CD4-positive, alpha-beta T cell (primary cell): ENCODE results near the gene RASGRF2. TPM values are rescaled to one million over a fixed set of nuclear protein-coding genes. Genes with fewer than 3 reads are reported as not detected.
"Not testable (repeated sequence)": the region's sequence is repeated elsewhere in the genome, so short reads cannot be mapped to it uniquely, and the experiment has no call there.

Experiments used
- ATAC-seq: fragments of 200-7000 bp; cut with Tn5 transposase; one replicate; pipeline ENCODE4 v1.10.0; 2022; ENCODE audit warnings: mild to moderate bottlenecking; ENCODE audit not compliant: poor library complexity
- CTCF ChIA-PET: fragments of 350-600 bp; sonication (Branson Sonifier 250); formaldehyde crosslinking; loops from one replicate; lab custom pipeline; 2021; ENCODE audit warnings: antibody characterized with exemption, inconsistent platforms; lab: Charles Lee
- POLR2A ChIA-PET: fragments of 350-600 bp; sonication (Branson Sonifier 250); formaldehyde crosslinking; loops from one replicate; lab custom pipeline; 2021; ENCODE audit warnings: antibody characterized with exemption, inconsistent platforms; lab: Charles Lee
- DNase-seq, 14 experiments: peaks; one replicate each; pipeline ENCODE4 v3.0.0-alpha.2; 2013 to 2020; ENCODE audit warnings: mixed read lengths in 2 of 14
- H3K27ac ChIP-seq, 2 donors: one replicate each; pipeline versions ENCODE4 v1.5.1 to v1.7.0; 2013; ENCODE audit warnings: low read length in 2 of 2, low read depth in 1 of 2, mild to moderate bottlenecking in 1 of 2
- H3K27me3 ChIP-seq, 2 experiments: 1 replicate in 1 of 2; 2 replicates in 1 of 2; pipeline versions ENCODE4 v1.6.1 to v1.7.0; 2013; ENCODE audit warnings: low read length in 2 of 2, control low read depth in 1 of 2, mild to moderate bottlenecking in 1 of 2, moderate library complexity in 1 of 2; ENCODE audit not compliant: insufficient read depth in 2 of 2, control insufficient read depth in 1 of 2
- H3K36me3 ChIP-seq: one replicate; pipeline ENCODE4 v1.6.1; 2013; ENCODE audit warnings: low read length, control low read depth; ENCODE audit not compliant: insufficient read depth
- H3K4me1 ChIP-seq: one replicate; pipeline ENCODE4 v1.6.1; 2013; ENCODE audit warnings: low read length, control low read depth; ENCODE audit not compliant: insufficient read depth
- H3K4me3 ChIP-seq: one replicate; pipeline ENCODE4 v1.5.1; 2013; ENCODE audit warnings: mild to moderate bottlenecking, low read length, moderate library complexity
- H3K9me3 ChIP-seq, 2 experiments: 1 replicate in 1 of 2; 2 replicates in 1 of 2; pipeline versions ENCODE4 v1.6.1 to v1.7.0; 2013; ENCODE audit warnings: low read length in 2 of 2, mild to moderate bottlenecking in 2 of 2, control low read depth in 1 of 2, moderate library complexity in 1 of 2; ENCODE audit not compliant: control insufficient read depth in 1 of 2, insufficient read depth in 1 of 2
- H3K27ac Mint-ChIP-seq: one replicate; pipeline ENCODE4 v1.8.0; 2020; ENCODE audit warnings: mixed read lengths
- H3K27me3 Mint-ChIP-seq: one replicate; pipeline ENCODE4 v1.8.0; 2021; ENCODE audit warnings: mixed read lengths
- H3K36me3 Mint-ChIP-seq: one replicate; pipeline ENCODE4 v1.8.0; 2021; ENCODE audit warnings: low read depth, mixed read lengths
- H3K4me1 Mint-ChIP-seq: one replicate; pipeline ENCODE4 v1.8.0; 2021; ENCODE audit warnings: low read depth, mixed read lengths
- H3K4me3 Mint-ChIP-seq: one replicate; pipeline ENCODE4 v1.8.0; 2020; ENCODE audit warnings: mild to moderate bottlenecking, mixed read lengths
- H3K9me3 Mint-ChIP-seq: one replicate; pipeline ENCODE4 v1.8.0; 2020; ENCODE audit warnings: mixed read lengths
- CTCF ChIP-seq: fragments of 200-600 bp; IDR thresholded peaks from one replicate; pipeline ENCODE4 v1.8.0; 2022; ENCODE audit warnings: antibody characterized with exemption, mild to moderate bottlenecking
- intact Hi-C, 2 experiments: fragments of 100-400 bp; cut with DNase I in 1 of 2; cut with micrococcal nuclease in 1 of 2; formaldehyde crosslinking; loops; one replicate each; pipeline versions ENCODE4 v1.15.1 to v1.9.0; 2023 to 2025; cut with DNase I, micrococcal nuclease
- total RNA-seq, 174 experiments: library from RNA in 2 of 174; stranded (reverse) in 2 of 174; gene quantifications; one replicate each; pipeline ENCODE4 v1.2.3 and lab custom pipeline; 2021 to 2026

RASGRF2 gene
- total RNA-seq, 2 experiments from 2014 or later = 21.9 to 24.9 TPM

DNA sequence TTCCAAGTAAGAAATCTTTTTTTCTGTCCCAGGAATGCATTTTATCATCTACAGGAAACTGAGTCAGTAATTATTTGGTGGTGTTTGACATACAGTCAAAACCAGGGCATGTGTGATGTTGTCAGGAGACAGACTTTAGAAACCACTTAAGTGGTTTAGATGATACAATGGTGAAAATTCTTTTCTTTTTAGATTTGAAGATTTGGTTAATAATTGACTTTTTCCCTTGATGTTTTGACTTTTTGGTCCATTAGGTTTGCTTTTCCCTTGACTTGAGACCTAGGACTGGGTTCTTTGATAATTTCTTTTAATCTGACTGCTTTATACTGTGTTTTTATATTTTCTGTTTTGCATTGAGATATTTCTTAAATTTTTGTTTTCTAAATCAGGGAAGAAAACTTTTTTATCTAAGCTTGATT lies 85.2 kb downstream of the RASGRF2 start:
- intact Hi-C loops = no loop called here
- Histone ChIP-seq H3K4me1 (no peaks in the 10 kb centered on the region), H3K36me3 (peaks cover 8% of the 10 kb centered on the region), H3K4me3 (no peak overlapping the region), H3K27ac (no peak overlapping the region), H3K27me3 (no peaks in the 10 kb centered on the region), H3K9me3 (no peaks in the 10 kb centered on the region)
- ChIA-PET POLR2A (no interaction called here), CTCF (no interaction called here)
- Mint-ChIP-seq H3K36me3 (peaks cover 70% of the 10 kb centered on the region), H3K9me3 (no peaks in the 10 kb centered on the region), H3K4me1 (peaks cover 83% of the 10 kb centered on the region), H3K27ac (no peak overlapping the region), H3K4me3 (no peak overlapping the region), H3K27me3 (no peaks in the 10 kb centered on the region)
- no peak for TF ChIP-seq CTCF
- DNase-seq (no peak), ATAC-seq (no peak)

GRCh38 chr5:81046041-81046440 lies 85.9 kb downstream of the RASGRF2 start:
- ChIA-PET POLR2A (no interaction called here), CTCF (no interaction called here)
- ATAC-seq = no peak
- Histone ChIP-seq H3K4me1 (no peaks in the 10 kb centered on the region), H3K27ac (no peak overlapping the region), H3K27me3 (no peaks in the 10 kb centered on the region), H3K36me3 (peaks cover 8% of the 10 kb centered on the region), H3K4me3 (no peak overlapping the region), H3K9me3 (no peaks in the 10 kb centered on the region)
- no peak overlapping the region for H3K27ac Mint-ChIP-seq
- no peak overlapping the region for H3K4me3 Mint-ChIP-seq
- peaks cover 75% of the 10 kb centered on the region for H3K36me3 Mint-ChIP-seq
- no peak for TF ChIP-seq CTCF
- H3K27me3 Mint-ChIP-seq = no peaks in the 10 kb centered on the region
- intact Hi-C loops = no loop called here
- no peaks in the 10 kb centered on the region for H3K9me3 Mint-ChIP-seq
- peaks cover 82% of the 10 kb centered on the region for H3K4me1 Mint-ChIP-seq
- DNase-seq = no peak

DNA sequence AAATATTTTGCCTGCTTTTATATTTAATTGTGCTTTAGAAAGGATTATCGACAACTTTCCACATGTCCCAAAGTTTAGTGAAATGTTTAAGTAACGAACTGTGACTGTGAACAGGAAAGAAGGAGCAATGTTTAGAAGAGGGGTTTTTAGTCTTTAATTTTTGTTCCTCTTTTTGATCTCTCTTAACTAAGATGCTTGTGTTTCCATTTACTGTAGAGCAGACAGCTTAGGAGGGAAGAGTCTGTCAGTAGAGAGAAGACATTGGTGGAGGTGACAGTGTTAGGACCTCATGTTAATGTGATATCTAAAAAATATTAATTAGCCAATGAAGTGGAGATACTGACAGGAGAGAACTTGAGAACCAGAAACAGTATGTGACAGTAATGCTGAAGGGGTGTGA lies 92.2 kb downstream of the RASGRF2 start:
- Histone ChIP-seq H3K4me3 (no peak overlapping the region), H3K27ac (no peak overlapping the region), H3K27me3 (no peaks in the 10 kb centered on the region), H3K4me1 (no peaks in the 10 kb centered on the region), H3K9me3 (no peaks in the 10 kb centered on the region), H3K36me3 (peaks cover 5% of the 10 kb centered on the region)
- DNase-seq (no peak), ATAC-seq (no peak)
- peaks cover 65% of the 10 kb centered on the region for H3K36me3 Mint-ChIP-seq
- no peak overlapping the region for H3K27ac Mint-ChIP-seq
- ChIA-PET POLR2A (no interaction called here), CTCF (no interaction called here)
- peaks cover 3% of the 10 kb centered on the region for H3K9me3 Mint-ChIP-seq
- H3K4me3 Mint-ChIP-seq = no peak overlapping the region
- no peaks in the 10 kb centered on the region for H3K27me3 Mint-ChIP-seq
- peaks cover 68% of the 10 kb centered on the region for H3K4me1 Mint-ChIP-seq
- no peak for TF ChIP-seq CTCF
- intact Hi-C loops = loop anchor here in 1 of 2 experiments (5.0 kb wide), 1 partner anchor 90 kb away; the partner anchor contains the start of gene RASGRF2

DNA sequence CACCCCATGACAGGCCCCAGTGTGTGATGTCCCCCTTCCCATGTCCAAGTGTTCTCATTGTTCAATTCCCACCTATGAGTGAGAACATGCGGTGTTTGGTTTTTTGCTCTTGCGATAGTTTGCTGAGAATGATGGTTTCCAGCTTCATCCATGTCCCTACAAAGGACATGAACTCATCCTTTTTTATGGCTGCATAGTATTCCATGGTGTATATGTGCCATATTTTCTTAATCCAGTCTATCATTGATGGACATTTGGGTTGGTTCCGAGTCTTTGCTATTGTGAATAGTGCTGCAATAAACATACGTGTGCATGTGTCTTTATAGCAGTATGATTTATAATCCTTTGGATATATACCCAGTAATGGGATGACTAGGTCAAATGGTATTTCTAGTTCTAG lies 93.1 kb downstream of the RASGRF2 start:
- H3K27me3 ChIP-seq, H3K27ac Mint-ChIP-seq, H3K9me3 ChIP-seq, DNase-seq, CTCF ChIA-PET, H3K4me3 Mint-ChIP-seq, H3K36me3 ChIP-seq, H3K27me3 Mint-ChIP-seq, POLR2A ChIA-PET, H3K9me3 Mint-ChIP-seq, H3K4me3 ChIP-seq, H3K27ac ChIP-seq, H3K4me1 ChIP-seq, ATAC-seq: not testable (repeated sequence)
- intact Hi-C loops = loop anchor here in 1 of 2 experiments (5.0 kb wide), 1 partner anchor 91 kb away; the partner anchor contains the start of gene RASGRF2
- peaks cover 59% of the 10 kb centered on the region for H3K4me1 Mint-ChIP-seq
- H3K36me3 Mint-ChIP-seq = peaks cover 60% of the 10 kb centered on the region
